Smooth muscle cell (in vitro differentiated cells): ENCODE data around the gene MOCS1. TPM values are rescaled to one million over a fixed set of nuclear protein-coding genes. Genes with fewer than 3 reads are reported as not detected.

Experiments used
- DNase-seq: peaks from one replicate; lab custom pipeline; 2025; ENCODE audit not compliant: unreplicated experiment; lab: John Stamatoyannopoulos, UW
- H2AFZ ChIP-seq: fragments of 200-600 bp; sonication (generic); 2 replicates; pipeline ENCODE4 v1.6.0; 2016; ENCODE audit warnings: antibody characterized with exemption, low read depth, mild to moderate bottlenecking
- H3F3A ChIP-seq: fragments of 200-600 bp; sonication (generic); 2 replicates; pipeline ENCODE4 v1.6.0; 2017; ENCODE audit warnings: antibody characterized with exemption, low read depth
- H3K27ac ChIP-seq: fragments of 200-600 bp; sonication (generic); 2 replicates; pipeline ENCODE4 v1.5.1; 2016; ENCODE audit warnings: low read depth, mild to moderate bottlenecking
- H3K27me3 ChIP-seq: fragments of 200-600 bp; sonication (generic); 2 replicates; pipeline ENCODE4 v1.6.1; 2016; ENCODE audit warnings: low read depth, mild to moderate bottlenecking
- H3K36me3 ChIP-seq: fragments of 200-600 bp; sonication (generic); 2 replicates; pipeline ENCODE4 v1.5.1; 2016; ENCODE audit warnings: low read depth
- H3K4me1 ChIP-seq: fragments of 200-600 bp; sonication (generic); 2 replicates; pipeline ENCODE4 v1.5.1; 2016; ENCODE audit warnings: low read depth
- H3K4me2 ChIP-seq: fragments of 200-600 bp; sonication (generic); 2 replicates; pipeline ENCODE4 v1.6.0; 2016; ENCODE audit warnings: mild to moderate bottlenecking
- H3K4me3 ChIP-seq: fragments of 200-600 bp; sonication (generic); 2 replicates; pipeline ENCODE4 v1.5.1; 2016; ENCODE audit warnings: mild to moderate bottlenecking
- H3K79me2 ChIP-seq: fragments of 200-600 bp; sonication (generic); 2 replicates; pipeline ENCODE4 v1.6.0; 2016; ENCODE audit warnings: low read depth, mild to moderate bottlenecking
- H3K9ac ChIP-seq: fragments of 200-600 bp; sonication (generic); 2 replicates; pipeline ENCODE4 v1.6.0; 2016; ENCODE audit warnings: low read depth
- H3K9me3 ChIP-seq: fragments of 200-600 bp; sonication (generic); replicated peaks from 2 replicates; pipeline ENCODE4 v1.5.1; 2016; ENCODE audit warnings: low read depth
- H4K20me1 ChIP-seq: fragments of 200-600 bp; sonication (generic); 2 replicates; pipeline ENCODE4 v1.6.0; 2016; ENCODE audit warnings: low read depth
- CTCF ChIP-seq: fragments of 200-600 bp; sonication (generic); IDR thresholded peaks from 2 replicates; pipeline ENCODE4 v1.5.1; 2017; ENCODE audit warnings: borderline replicate concordance, mild to moderate bottlenecking, antibody characterized with exemption; ENCODE audit not compliant: insufficient read depth, poor library complexity, severe bottlenecking
- WGBS: methylation state at CpG from one replicate; pipeline ENCODE4 v1.1.7; 2016; ENCODE audit warnings: low lambda C conversion rate; 5-methylcytosine and 5-hydroxymethylcytosine counted together
- polyA plus RNA-seq: library from polyadenylated mRNA; unstranded; fragments of >200 nt; fragmentation: Nextera tagmentation; extraction: Ambion mirVana; gene quantifications from 2 replicates; pipeline ENCODE4 v1.2.1, GENCODE V29; 2016
- total RNA-seq: library from RNA; depleted of rRNA; stranded (reverse); fragments of >200 nt; gene quantifications from 2 replicates; pipeline ENCODE4 v1.2.3, GENCODE V29; 2014

The MOCS1 gene
- total and polyA plus RNA-seq, 2 experiments from 2014 or later = 7.7 to 12.1 TPM

- Histone ChIP-seq H3K9me3 (no peaks in the 10 kb centered on the region), H3K27ac (no peak overlapping the region), H3K79me2 (no peaks in the 10 kb centered on the region), H3K36me3 (peaks cover 10% of the 10 kb centered on the region), H3K4me1 (no peaks in the 10 kb centered on the region), H4K20me1 (no peaks in the 10 kb centered on the region), H3K27me3 (no peaks in the 10 kb centered on the region), H3K9ac (no peak overlapping the region), H2AFZ (no peak overlapping the region), H3F3A (no peaks in the 10 kb centered on the region), H3K4me3 (no peak overlapping the region), H3K4me2 (no peak overlapping the region)
- DNase-seq = no peak
- 95% methylated on average over 3 of the region's 3 CpGs for WGBS
- no peak for TF ChIP-seq CTCF
These were observed 60.8 kb downstream of the MOCS1 start for GRCh38 chr6:39873439-39873838.

- peaks cover 10% of the 10 kb centered on the region for H3K36me3 ChIP-seq
- no peaks in the 10 kb centered on the region for H3K4me1 ChIP-seq
- H3K9me3 ChIP-seq = no peaks in the 10 kb centered on the region
- no peak for DNase-seq
- H4K20me1 ChIP-seq = no peaks in the 10 kb centered on the region
- H3K27me3 ChIP-seq = no peaks in the 10 kb centered on the region
- no peaks in the 10 kb centered on the region for H3K79me2 ChIP-seq
- no peak overlapping the region for H3K4me3 ChIP-seq
- H3K9ac ChIP-seq = no peak overlapping the region
- WGBS = 97% methylated on average over 3 of the region's 3 CpGs
- H3K4me2 ChIP-seq = no peak overlapping the region
- no peak overlapping the region for H2AFZ ChIP-seq
- TF ChIP-seq CTCF = no peak
- no peaks in the 10 kb centered on the region for H3F3A ChIP-seq
- H3K27ac ChIP-seq = no peak overlapping the region
These were observed 63.3 kb downstream of the MOCS1 start for GRCh38 chr6:39870950-39871349.

- Histone ChIP-seq H3K27me3 (no peaks in the 10 kb centered on the region), H3F3A (no peaks in the 10 kb centered on the region), H3K4me3 (no peak overlapping the region), H3K9ac (no peak overlapping the region), H3K4me1 (no peaks in the 10 kb centered on the region), H3K27ac (no peak overlapping the region), H3K9me3 (no peaks in the 10 kb centered on the region), H4K20me1 (no peaks in the 10 kb centered on the region), H3K4me2 (no peak overlapping the region), H3K36me3 (no peaks in the 10 kb centered on the region), H2AFZ (no peak overlapping the region), H3K79me2 (no peaks in the 10 kb centered on the region)
- WGBS = 89% methylated on average over 6 of the region's 6 CpGs
- no peak for TF ChIP-seq CTCF
- no peak for DNase-seq
These were observed 66.7 kb downstream of the MOCS1 start for GRCh38 chr6:39867592-39867991.

- Histone ChIP-seq H3K4me3 (no peak overlapping the region), H4K20me1 (no peaks in the 10 kb centered on the region), H3K27ac (no peak overlapping the region), H3K4me1 (no peaks in the 10 kb centered on the region), H3K79me2 (no peaks in the 10 kb centered on the region), H3K9me3 (no peaks in the 10 kb centered on the region), H3F3A (no peaks in the 10 kb centered on the region), H3K9ac (no peak overlapping the region), H3K27me3 (no peaks in the 10 kb centered on the region), H2AFZ (no peak overlapping the region), H3K36me3 (no peaks in the 10 kb centered on the region), H3K4me2 (no peak overlapping the region)
- peak; percentile 74 for TF ChIP-seq CTCF
- DNase-seq = no peak
- WGBS = 71% methylated on average over 15 of the region's 15 CpGs
These were observed 69.0 kb downstream of the MOCS1 start for GRCh38 chr6:39865011-39865888.
